Liver (tissue), 3 donors: ENCODE results near the gene HLA-G.

ENCODE experiments used
- ATF3 ChIP-seq: IDR thresholded peaks from 2 replicates; pipeline ENCODE4 v1.6.1; 2016; ENCODE audit warnings: antibody characterized with exemption
- CTCF ChIP-seq: fragments of 150-350 bp; IDR thresholded peaks from 2 replicates; pipeline ENCODE4 v1.5.1; 2017; ENCODE audit warnings: improper control_type of control experiment, low read depth, low read length; ENCODE audit not compliant: missing input control
- FOXA1 ChIP-seq: IDR thresholded peaks from 2 replicates; pipeline ENCODE4 v1.6.1; 2016; ENCODE audit warnings: antibody characterized with exemption
- MAX ChIP-seq: IDR thresholded peaks from 2 replicates; pipeline ENCODE4 v1.6.1; 2016; ENCODE audit warnings: antibody characterized with exemption
- REST ChIP-seq: IDR thresholded peaks from 2 replicates; pipeline ENCODE4 v1.6.1; 2016; ENCODE audit warnings: antibody characterized with exemption, mild to moderate bottlenecking
- SP1 ChIP-seq: IDR thresholded peaks from 2 replicates; pipeline ENCODE4 v1.6.1; 2018; ENCODE audit warnings: antibody characterized with exemption, mild to moderate bottlenecking
- TAF1 ChIP-seq: conservative IDR thresholded peaks from 2 replicates; pipeline ENCODE4 v1.6.1; 2016; ENCODE audit warnings: antibody characterized with exemption, mild to moderate bottlenecking
- YY1 ChIP-seq: IDR thresholded peaks from 2 replicates; pipeline ENCODE4 v1.6.1; 2016; ENCODE audit warnings: antibody characterized with exemption, mild to moderate bottlenecking
- donor health status: healthy.
- donor health status: healthy.

GRCh38 chr6:29800254-29800653, 27.4 kb upstream of the HLA-G start:
- TF ChIP-seq SP1, result no peak
- TF ChIP-seq CTCF, result no peak
- TF ChIP-seq REST, result no peak
- TF ChIP-seq ATF3, result no peak
- TF ChIP-seq MAX, result no peak
- TF ChIP-seq YY1, result no peak
- no peak for TF ChIP-seq FOXA1
- no peak for TF ChIP-seq TAF1
